Measurements from ENCODE around the gene HPSE2. TPM values are rescaled to one million over a fixed set of nuclear protein-coding genes. Genes with fewer than 3 reads are reported as not detected.

Gene HPSE2
- polyA plus RNA-seq, 1 experiment: not detected

DNA sequence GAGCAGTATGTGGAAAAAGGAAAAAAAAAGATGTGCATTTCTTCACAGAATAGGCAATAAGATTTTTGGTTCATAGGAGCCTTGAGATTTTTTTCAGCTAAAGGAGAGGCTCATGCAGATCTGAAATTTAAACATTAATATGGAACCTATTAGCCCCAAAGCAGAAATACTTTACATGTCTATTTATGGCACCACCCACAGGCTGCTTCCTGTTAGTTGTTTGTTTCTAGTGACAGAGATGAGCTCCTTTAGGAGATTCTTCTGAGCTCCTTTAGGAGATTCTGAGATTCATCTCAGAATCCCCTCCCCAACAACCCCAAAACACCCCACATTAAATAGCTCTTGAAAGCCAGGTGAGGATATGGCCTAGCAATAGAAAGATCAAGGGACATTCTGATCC, 761.0 kb downstream of the HPSE2 start:
- no peak for DNase-seq (ENCODE audit: low read depth, low spot score)
- CTCF ChIA-PET: interaction anchor here (0.7 to 1.6 kb wide), 3 partner anchors 9 to 772 kb away, joined by 3 to 6 read pairs (median 4); no protein-coding TSS in a partner anchor
- Histone ChIP-seq H3K4me3 (ENCODE audit: low read depth, low read length) (no peak overlapping the region), H3K27me3 (ENCODE audit: control insufficient read depth, insufficient read depth, low read length) (peaks cover 9% of the 10 kb centered on the region), H3K9me3 (ENCODE audit: control insufficient read depth, insufficient read depth, low read length) (no peaks in the 10 kb centered on the region), H3K27ac (ENCODE audit: low read depth, low read length) (no peak overlapping the region)
- POLR2A ChIA-PET: no interaction called here
- TF ChIP-seq, protein P1, sequence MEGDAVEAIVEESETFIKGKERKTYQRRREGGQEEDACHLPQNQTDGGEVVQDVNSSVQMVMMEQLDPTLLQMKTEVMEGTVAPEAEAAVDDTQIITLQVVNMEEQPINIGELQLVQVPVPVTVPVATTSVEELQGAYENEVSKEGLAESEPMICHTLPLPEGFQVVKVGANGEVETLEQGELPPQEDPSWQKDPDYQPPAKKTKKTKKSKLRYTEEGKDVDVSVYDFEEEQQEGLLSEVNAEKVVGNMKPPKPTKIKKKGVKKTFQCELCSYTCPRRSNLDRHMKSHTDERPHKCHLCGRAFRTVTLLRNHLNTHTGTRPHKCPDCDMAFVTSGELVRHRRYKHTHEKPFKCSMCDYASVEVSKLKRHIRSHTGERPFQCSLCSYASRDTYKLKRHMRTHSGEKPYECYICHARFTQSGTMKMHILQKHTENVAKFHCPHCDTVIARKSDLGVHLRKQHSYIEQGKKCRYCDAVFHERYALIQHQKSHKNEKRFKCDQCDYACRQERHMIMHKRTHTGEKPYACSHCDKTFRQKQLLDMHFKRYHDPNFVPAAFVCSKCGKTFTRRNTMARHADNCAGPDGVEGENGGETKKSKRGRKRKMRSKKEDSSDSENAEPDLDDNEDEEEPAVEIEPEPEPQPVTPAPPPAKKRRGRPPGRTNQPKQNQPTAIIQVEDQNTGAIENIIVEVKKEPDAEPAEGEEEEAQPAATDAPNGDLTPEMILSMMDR (IDR thresholded peaks at IDR 0.05; ENCODE audit: low read depth, low read length): no peak

DNA sequence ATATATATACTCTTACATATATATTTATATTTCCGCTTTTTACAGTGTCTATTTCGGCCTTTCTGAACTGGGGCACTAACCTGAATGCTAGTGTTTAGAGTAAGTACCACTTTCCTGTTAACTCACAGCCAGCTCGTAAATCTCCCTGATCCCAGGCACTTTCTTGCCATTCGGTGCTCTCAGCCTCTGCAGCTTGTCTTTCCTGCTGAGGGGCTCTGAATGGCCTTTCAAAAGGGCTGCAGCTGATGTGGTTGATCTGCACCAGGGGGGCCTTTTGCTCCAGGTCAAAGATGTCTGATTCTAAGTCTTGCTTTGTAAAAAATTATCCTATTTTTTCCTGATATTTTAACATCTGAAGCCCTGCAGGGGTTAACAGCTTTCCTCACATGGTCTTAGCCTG, 763.5 kb downstream of the HPSE2 start:
- Histone ChIP-seq H3K27me3 (ENCODE audit: control insufficient read depth, insufficient read depth, low read length) (peaks cover 16% of the 10 kb centered on the region), H3K9me3 (ENCODE audit: control insufficient read depth, insufficient read depth, low read length) (no peaks in the 10 kb centered on the region), H3K27ac (ENCODE audit: low read depth, low read length) (no peak overlapping the region), H3K4me3 (ENCODE audit: low read depth, low read length) (no peak overlapping the region)
- TF ChIP-seq, protein P1 (IDR thresholded peaks at IDR 0.05; ENCODE audit: low read depth, low read length): no peak
- ChIA-PET CTCF (interaction anchor here (0.5 to 1.7 kb wide), 3 partner anchors 13 to 774 kb away, joined by 3 read pairs; no protein-coding TSS in a partner anchor), POLR2A (no interaction called here)
- no peak for DNase-seq (ENCODE audit: low read depth, low spot score)

DNA sequence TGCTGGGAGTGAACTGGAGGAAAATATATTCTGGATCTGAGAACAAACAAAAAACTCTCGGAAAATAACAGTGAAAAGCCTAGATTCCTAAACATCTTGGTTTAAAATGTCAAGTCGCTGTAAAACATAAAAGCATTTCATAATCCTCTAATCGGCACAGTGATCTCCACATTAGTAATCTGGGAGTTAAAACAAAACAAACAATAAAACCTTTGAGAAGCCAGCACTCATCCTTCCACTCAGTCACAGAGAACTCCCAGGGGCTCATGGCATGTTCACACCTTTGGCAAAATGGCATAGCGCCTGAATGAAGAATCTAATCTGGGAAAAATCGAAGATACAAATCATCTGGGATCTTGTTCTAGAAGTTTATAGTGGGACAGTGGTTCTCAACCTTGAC, 764.8 kb downstream of the HPSE2 start:
- CTCF ChIA-PET: interaction anchor here (1.7 kb wide), 1 partner anchor 776 kb away, joined by 3 read pairs; no protein-coding TSS in a partner anchor

DNA sequence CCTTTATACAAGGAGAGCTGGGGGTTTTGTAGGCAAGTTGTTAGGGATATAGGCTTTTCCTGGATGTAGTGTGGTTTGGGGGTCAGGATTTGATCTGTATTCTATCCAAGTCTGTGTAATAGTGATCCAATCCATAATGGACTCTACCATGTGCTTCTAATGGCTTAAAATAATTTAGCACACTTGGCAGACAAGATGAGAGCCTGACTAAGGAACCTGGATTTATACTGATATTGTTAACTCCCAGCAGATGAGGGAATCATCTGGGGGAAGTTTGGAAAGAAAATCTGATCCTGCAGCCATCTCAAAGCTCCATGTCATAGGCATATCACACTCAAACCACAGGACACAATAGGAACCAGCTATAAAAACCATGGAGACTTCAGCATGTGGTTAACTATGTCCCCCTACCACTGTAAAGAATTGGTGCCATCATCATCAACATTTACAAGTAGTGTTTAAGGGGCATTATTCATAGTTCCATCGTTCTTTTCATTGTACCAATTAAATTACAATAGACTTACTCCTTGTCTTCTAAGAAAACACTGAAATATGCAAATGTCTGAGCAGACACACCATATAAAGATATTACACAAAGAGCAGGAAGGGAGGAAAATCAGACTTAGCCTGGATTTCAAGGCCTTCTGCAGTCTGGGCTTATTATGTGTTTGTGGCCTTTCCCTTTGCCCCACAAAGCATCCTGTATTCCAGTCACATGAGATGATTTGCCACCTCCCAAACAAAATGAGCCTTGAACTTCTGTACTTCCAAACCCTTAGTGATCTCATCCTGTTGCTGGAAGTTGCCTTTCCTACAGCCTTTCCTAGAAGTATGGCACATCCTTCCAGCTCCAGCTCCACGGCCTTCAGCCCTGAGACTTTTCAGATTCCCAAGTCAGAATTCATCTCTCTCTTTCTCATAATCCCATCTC, 766.4 kb downstream of the HPSE2 start:
- POLR2A ChIA-PET: no interaction called here
- Histone ChIP-seq H3K27me3 (ENCODE audit: control insufficient read depth, insufficient read depth, low read length) (peaks cover 13% of the 10 kb centered on the region), H3K9me3 (ENCODE audit: control insufficient read depth, insufficient read depth, low read length) (no peaks in the 10 kb centered on the region), H3K4me3 (ENCODE audit: low read depth, low read length) (no peak overlapping the region), H3K27ac (ENCODE audit: low read depth, low read length) (no peak overlapping the region)
- CTCF ChIA-PET: interaction anchor here (0.7 to 4.6 kb wide), 7 partner anchors 10 to 778 kb away, joined by 3 to 62 read pairs (median 7); no protein-coding TSS in a partner anchor
- TF ChIP-seq, protein P1 (IDR thresholded peaks at IDR 0.05; ENCODE audit: low read depth, low read length): no peak
- no peak for DNase-seq (ENCODE audit: low read depth, low spot score)

More for the DNA sequence above, 764.8 kb downstream of the HPSE2 start:
- DNase-seq (ENCODE audit: low read depth, low spot score): no peak
- Histone ChIP-seq H3K27me3 (ENCODE audit: control insufficient read depth, insufficient read depth, low read length) (peaks cover 13% of the 10 kb centered on the region), H3K27ac (ENCODE audit: low read depth, low read length) (no peak overlapping the region), H3K9me3 (ENCODE audit: control insufficient read depth, insufficient read depth, low read length) (no peaks in the 10 kb centered on the region), H3K4me3 (ENCODE audit: low read depth, low read length) (no peak overlapping the region)
- POLR2A ChIA-PET: no interaction called here
- TF ChIP-seq, protein P1 (IDR thresholded peaks at IDR 0.05; ENCODE audit: low read depth, low read length): no peak

Data from AG04450 (cell line).